Gastrocnemius medialis (tissue), 4 donors: ENCODE measurements around the gene GYS2. TPM values are rescaled to one million over a fixed set of nuclear protein-coding genes. Genes with fewer than 3 reads are reported as not detected.

Source experiments
- ATAC-seq, 2 donors: fragments of 150-250 bp; one replicate each; pipeline ENCODE4 v1.9.1; 2016
- DNase-seq, 2 donors: peaks; one replicate each; pipeline ENCODE4 v3.0.0-alpha.2; 2019
- H3K27ac ChIP-seq, 4 donors: fragments of 200-600 bp; sonication (generic); 1 replicate in 1 of 4; 2 replicates in 3 of 4; pipeline ENCODE4 v1.5.1; 2016 to 2018; ENCODE audit warnings: mild to moderate bottlenecking in 2 of 4, moderate library complexity in 1 of 4
- H3K27me3 ChIP-seq, 3 donors: fragments of 200-600 bp; sonication (generic) in 2 of 3; 1 replicate in 1 of 3; 2 replicates in 2 of 3; pipeline versions ENCODE4 v1.5.1 to v1.6.0; 2016 to 2019; ENCODE audit warnings: mild to moderate bottlenecking in 1 of 3, moderate library complexity in 1 of 3
- H3K36me3 ChIP-seq, 2 donors: fragments of 200-600 bp; sonication (generic) in 1 of 2; one replicate each; pipeline ENCODE4 v1.5.1; 2017 to 2018
- H3K4me1 ChIP-seq, 2 donors: fragments of 200-600 bp; sonication (generic) in 1 of 2; one replicate each; pipeline ENCODE4 v1.5.1; 2016 to 2017; ENCODE audit warnings: mild to moderate bottlenecking in 2 of 2
- H3K4me3 ChIP-seq, 4 donors: fragments of 200-600 bp; sonication (generic) in 3 of 4; 1 replicate in 1 of 4; 2 replicates in 3 of 4; pipeline ENCODE4 v1.5.1; 2016 to 2019; ENCODE audit warnings: mild to moderate bottlenecking in 2 of 4
- H3K9me3 ChIP-seq, 3 donors: fragments of 200-600 bp; sonication (generic) in 2 of 3; 1 replicate in 1 of 3; 2 replicates in 2 of 3; pipeline ENCODE4 v1.5.1; 2016 to 2019
- CTCF ChIP-seq, 5 experiments: fragments of 450-650 bp in 3 of 5; fragments of 200-600 bp in 2 of 5; sonication (generic) in 2 of 5; IDR thresholded peaks in 4 of 5; conservative IDR thresholded peaks in 1 of 5; 1 replicate in 4 of 5; 2 replicates in 1 of 5; pipeline ENCODE4 v1.5.1; 2016 to 2019; ENCODE audit warnings: antibody characterized with exemption in 5 of 5, mild to moderate bottlenecking in 3 of 5, moderate library complexity in 3 of 5
- POLR2A ChIP-seq, 2 donors: fragments of 450-650 bp; IDR thresholded peaks; one replicate each; pipeline ENCODE4 v1.6.1; 2017; ENCODE audit warnings: antibody characterized with exemption in 2 of 2, mild to moderate bottlenecking in 2 of 2, moderate library complexity in 2 of 2
- in situ Hi-C, 4 donors: fragments of 200-750 bp; cut with MboI; loops; one replicate each; pipeline versions ENCODE4 v1.15.0 to v1.8.0; 2017; ENCODE audit warnings: low sequenced_read_pairs in 4 of 4
- intact Hi-C: fragments of 100-400 bp; cut with DNase I; formaldehyde crosslinking; loops from one replicate; pipeline ENCODE4 v1.15.1; 2023; ENCODE audit warnings: low total_unique reads
- total RNA-seq, 4 donors: library from RNA; depleted of rRNA; stranded (reverse); fragments of >200 nt; gene quantifications; one replicate each; pipeline versions ENCODE4 v1.1.0 to v1.2.3, GENCODE V29; 2016

GYS2 gene
- total RNA-seq, 4 donors from 2014 or later = 0.11 TPM; not detected in 3

- in situ Hi-C loops = no loop called here
- DNase-seq (no peak), ATAC-seq (no peak)
- no peak overlapping the region for H3K27ac ChIP-seq
- no peaks in the 10 kb centered on the region for H3K27me3 ChIP-seq
- H3K9me3 ChIP-seq = no peaks in the 10 kb centered on the region
- H3K36me3 ChIP-seq = no peaks in the 10 kb centered on the region
- intact Hi-C loops = no loop called here
- no peak overlapping the region for H3K4me3 ChIP-seq
- H3K4me1 ChIP-seq = no peaks in the 10 kb centered on the region
- TF ChIP-seq POLR2A (IDR thresholded peaks at IDR 0.05) (no peak), CTCF (IDR thresholded peaks at IDR 0.05 in 4 of 5, conservative IDR thresholded peaks at IDR 0.05 in 1 of 5) (no peak)
Measured at GRCh38 chr12:21573733-21574358, 30.8 kb downstream of the GYS2 start.

DNA sequence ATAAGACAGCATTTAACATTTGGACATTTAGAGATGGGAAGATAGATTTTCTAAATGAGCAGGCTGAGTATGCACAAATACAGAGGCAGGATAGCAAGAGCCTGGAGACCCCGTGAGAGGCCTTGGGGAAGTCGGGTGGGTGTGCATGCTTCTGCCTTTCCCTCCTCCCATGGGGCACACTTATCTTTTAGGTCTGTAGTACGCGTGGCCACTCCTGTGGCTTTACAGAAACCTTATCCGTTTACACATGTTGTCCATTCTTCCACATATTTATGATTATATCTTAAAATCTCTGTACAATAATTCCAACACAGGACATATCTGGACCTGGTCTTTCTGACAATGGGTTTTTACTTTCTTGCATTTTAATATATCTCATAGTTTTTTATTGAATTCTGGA lies 33.6 kb downstream of the GYS2 start:
- no peaks in the 10 kb centered on the region for H3K9me3 ChIP-seq
- H3K27ac ChIP-seq = no peak overlapping the region
- no peaks in the 10 kb centered on the region for H3K4me1 ChIP-seq
- in situ Hi-C loops = no loop called here
- ATAC-seq (no peak), DNase-seq (no peak)
- H3K27me3 ChIP-seq = no peaks in the 10 kb centered on the region
- intact Hi-C loops = no loop called here
- H3K4me3 ChIP-seq = no peak overlapping the region
- H3K36me3 ChIP-seq = no peaks in the 10 kb centered on the region
- TF ChIP-seq CTCF (IDR thresholded peaks at IDR 0.05 in 4 of 5, conservative IDR thresholded peaks at IDR 0.05 in 1 of 5) (no peak), POLR2A (IDR thresholded peaks at IDR 0.05) (no peak)

DNA sequence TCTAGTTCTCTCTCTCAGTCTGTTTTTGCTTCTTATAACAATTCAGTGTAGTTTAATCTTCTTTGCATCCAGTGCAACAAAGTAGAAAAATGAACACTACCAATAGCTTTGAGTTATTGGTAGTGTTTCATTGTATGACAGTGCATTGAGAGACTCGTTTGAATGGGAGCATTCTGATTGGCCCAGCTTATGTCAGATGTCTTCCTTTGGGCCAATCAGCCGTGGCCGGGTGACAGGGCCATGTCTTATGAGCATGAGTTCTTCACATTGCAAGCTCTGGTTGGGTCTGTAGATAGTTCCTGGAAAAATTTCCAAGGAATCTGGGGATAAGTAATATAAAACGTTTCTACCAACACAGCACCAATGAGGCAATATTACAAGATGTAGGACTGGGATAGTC lies 36.5 kb downstream of the GYS2 start:
- Histone ChIP-seq H3K9me3 (no peaks in the 10 kb centered on the region), H3K27me3 (no peaks in the 10 kb centered on the region), H3K4me3 (no peak overlapping the region), H3K4me1 (no peaks in the 10 kb centered on the region), H3K36me3 (no peaks in the 10 kb centered on the region), H3K27ac (no peak overlapping the region)
- TF ChIP-seq CTCF (IDR thresholded peaks at IDR 0.05 in 4 of 5, conservative IDR thresholded peaks at IDR 0.05 in 1 of 5) (no peak), POLR2A (IDR thresholded peaks at IDR 0.05) (no peak)
- DNase-seq (no peak), ATAC-seq (no peak)
- in situ Hi-C loops = no loop called here
- intact Hi-C loops = no loop called here

DNA sequence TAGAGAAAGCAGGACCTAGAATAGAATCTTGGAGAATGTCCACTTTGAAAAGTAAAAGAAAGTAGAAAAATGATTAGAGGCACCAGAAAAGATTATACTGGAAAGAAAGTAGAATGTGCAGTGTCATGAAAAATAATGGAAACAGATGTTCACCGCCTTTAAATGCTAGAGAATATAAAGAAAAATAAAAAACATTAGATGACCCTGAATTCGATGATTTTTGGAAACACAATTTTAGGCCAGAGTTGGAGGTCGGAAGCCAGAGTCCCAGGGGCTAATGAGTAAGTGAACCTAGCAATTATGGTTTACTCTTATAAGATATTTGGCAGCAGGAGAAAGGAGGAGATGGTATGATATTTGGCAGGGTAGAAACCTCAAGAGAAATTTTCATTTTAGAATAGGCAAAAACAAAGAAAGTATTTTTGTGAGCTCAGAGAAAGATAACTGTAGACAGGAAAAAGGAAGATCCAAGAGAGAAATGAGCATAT lies 37.7 kb downstream of the GYS2 start:
- in situ Hi-C loops = no loop called here
- no peak overlapping the region for H3K4me3 ChIP-seq
- no peak for ATAC-seq
- no peak for DNase-seq
- no peaks in the 10 kb centered on the region for H3K4me1 ChIP-seq
- no peak for TF ChIP-seq CTCF (IDR thresholded peaks at IDR 0.05 in 4 of 5, conservative IDR thresholded peaks at IDR 0.05 in 1 of 5)
- no peak for TF ChIP-seq POLR2A (IDR thresholded peaks at IDR 0.05)
- intact Hi-C loops = no loop called here
- H3K27ac ChIP-seq = no peak overlapping the region
- H3K27me3 ChIP-seq = no peaks in the 10 kb centered on the region
- no peaks in the 10 kb centered on the region for H3K9me3 ChIP-seq
- H3K36me3 ChIP-seq = no peaks in the 10 kb centered on the region
